Esophagus muscularis mucosa (tissue), 4 donors: Measurements from ENCODE around the gene SYNE1.

ENCODE experiments used
- CTCF ChIP-seq, 3 experiments: fragments of 200-600 bp in 2 of 3; fragments of 450-650 bp in 1 of 3; sonication (generic) in 2 of 3; IDR thresholded peaks; one replicate each; pipeline ENCODE4 v1.5.1; 2017 to 2019; ENCODE audit warnings: antibody characterized with exemption in 3 of 3, mild to moderate bottlenecking in 2 of 3, moderate library complexity in 1 of 3
- EP300 ChIP-seq: sonication (generic); formaldehyde crosslinking; IDR thresholded peaks from one replicate; pipeline ENCODE4 v1.6.1; 2017; ENCODE audit warnings: antibody characterized with exemption
- POLR2A ChIP-seq: fragments of 450-650 bp; IDR thresholded peaks from one replicate; pipeline ENCODE4 v1.6.1; 2017; ENCODE audit warnings: antibody characterized with exemption, moderate library complexity, mild to moderate bottlenecking, low read depth
- POLR2AphosphoS5 ChIP-seq, 2 donors: sonication (generic); formaldehyde crosslinking; IDR thresholded peaks; one replicate each; pipeline ENCODE4 v1.6.1; 2017; ENCODE audit warnings: antibody characterized with exemption in 2 of 2

GRCh38 chr6:152423216-152424103, 213.7 kb downstream of the SYNE1 start:
- TF ChIP-seq CTCF (IDR thresholded peaks at IDR 0.05) (no peak), POLR2AphosphoS5 (IDR thresholded peaks at IDR 0.05) (no peak), EP300 (no peak), POLR2A (no peak)
